SK-N-MC (cell line): ENCODE data around the gene FASTK.
"Not testable (repeated sequence)": the region's sequence is repeated elsewhere in the genome, so short reads cannot be mapped to it uniquely, and the experiment has no call there.

ENCODE experiments used
- DNase-seq: peaks from one replicate; pipeline ENCODE4 v3.0.0-alpha.2; 2011; ENCODE audit warnings: low read depth, low spot score
- H3K27ac ChIP-seq: fragments of 200-600 bp; sonication (generic); 2 replicates; pipeline ENCODE4 v1.5.1; 2016; ENCODE audit warnings: mixed run types
- H3K36me3 ChIP-seq: fragments of 200-600 bp; sonication (generic); 2 replicates; pipeline ENCODE4 v1.6.1; 2017; ENCODE audit warnings: antibody characterized with exemption, low read length, mixed read lengths; ENCODE audit not compliant: insufficient read depth
- H3K4me3 ChIP-seq: fragments of 200-600 bp; sonication (generic); 2 replicates; pipeline ENCODE4 v1.5.1; 2016
- H3K9ac ChIP-seq: fragments of 200-600 bp; sonication (generic); 2 replicates; pipeline ENCODE4 v1.8.0; 2017; ENCODE audit warnings: mixed run types, mixed read lengths; ENCODE audit not compliant: insufficient read length
- H3K9me3 ChIP-seq: fragments of 200-600 bp; sonication (generic); 2 replicates; pipeline ENCODE4 v1.6.1; 2017; ENCODE audit warnings: low read depth, mild to moderate bottlenecking, antibody characterized with exemption, low read length, moderate library complexity, mixed read lengths
- FOXP2 ChIP-seq: optimal IDR thresholded peaks from 2 replicates; pipeline ENCODE3; 2011; ENCODE audit warnings: mild to moderate bottlenecking, moderate library complexity; ENCODE audit not compliant: insufficient read depth; ENCODE audit errors: extremely low read length, control extremely low read depth
- POLR2AphosphoS5 ChIP-seq: IDR thresholded peaks from 2 replicates; pipeline ENCODE4 v1.6.1; 2012; ENCODE audit warnings: mild to moderate bottlenecking, low read depth, low read length, borderline replicate concordance

The FASTK gene

DNA sequence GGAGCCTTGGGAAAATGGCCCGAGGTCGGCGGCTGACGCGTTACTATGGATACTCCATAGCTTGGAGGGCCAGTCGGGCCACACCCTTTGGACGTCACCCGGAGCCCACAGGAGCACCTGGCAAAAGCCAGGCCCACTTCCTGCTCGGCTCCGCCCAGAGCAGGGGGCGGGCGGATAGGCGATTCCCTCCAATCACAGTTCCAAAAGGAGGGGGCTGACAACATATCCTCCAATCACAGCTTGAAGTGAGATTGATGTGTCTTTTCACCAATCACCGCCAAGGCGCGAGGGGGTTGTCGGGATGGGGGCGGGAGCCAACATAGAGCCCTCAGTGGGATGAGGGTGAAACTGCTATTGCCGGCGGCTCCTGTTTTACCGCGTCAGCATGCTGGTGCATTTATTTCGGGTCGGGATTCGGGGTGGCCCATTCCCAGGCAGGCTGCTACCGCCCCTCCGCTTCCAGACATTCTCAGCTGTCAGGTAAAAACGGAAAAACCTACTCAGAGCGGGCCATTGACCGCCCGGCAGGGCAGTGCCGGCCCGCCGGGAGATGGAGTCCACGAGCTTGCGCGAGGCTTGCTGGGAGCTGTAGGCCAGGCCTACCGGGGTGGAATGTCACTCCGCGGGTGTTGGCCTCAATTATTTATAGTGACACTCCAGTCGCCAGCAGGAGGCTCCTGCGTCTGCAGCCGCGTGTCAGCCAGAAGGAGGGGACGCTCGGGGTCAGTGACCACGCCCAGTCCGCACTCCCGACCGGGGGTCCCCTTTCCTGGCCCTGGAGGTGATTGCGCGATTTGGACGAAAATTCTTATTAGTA is 52.3 kb downstream of the FASTK start, which contains the start of gene ABCB8:
Gene ABCB8 (plus strand): TSS at position 320 of the 817 bp plus-strand sequence. CDS start 66 bp downstream, at position 386.
- Histone ChIP-seq H3K4me3 (peak within 1 kb of the TSS; percentile 90), H3K36me3 (no peaks in the 10 kb centered on the region), H3K9me3 (no peaks in the 10 kb centered on the region), H3K9ac (peak within 1 kb of the TSS; percentile 93), H3K27ac (no peak within 1 kb of the TSS; the same call in 1 of the 2 replicates)
- DNase-seq: peak; percentile 98
- TF ChIP-seq POLR2AphosphoS5: peak; percentile 85
- no peak for TF ChIP-seq FOXP2

DNA sequence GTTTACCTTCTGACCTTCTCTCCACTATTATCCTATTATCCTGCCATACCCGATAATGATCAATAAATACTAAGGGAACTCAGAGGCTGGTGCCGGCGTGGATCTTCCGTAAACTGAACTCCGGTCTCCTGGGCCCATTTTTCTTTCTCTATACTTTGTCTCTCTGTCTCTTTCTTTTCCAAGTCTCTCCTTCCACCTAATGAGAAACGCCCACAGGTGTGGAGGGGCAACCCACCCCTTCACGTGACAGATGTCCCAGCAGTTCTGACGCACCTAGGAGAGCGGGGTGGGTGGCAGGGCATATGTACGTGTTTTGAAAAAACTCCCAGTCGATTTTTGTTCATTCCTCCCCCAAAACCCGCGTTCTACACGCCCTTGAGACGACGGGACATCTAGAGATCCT is 52.9 kb downstream of the FASTK start:
- not testable (repeated sequence) for H3K9ac ChIP-seq, H3K36me3 ChIP-seq, DNase-seq, H3K9me3 ChIP-seq, H3K27ac ChIP-seq
- H3K4me3 ChIP-seq: peak overlapping the region; percentile 90

DNA sequence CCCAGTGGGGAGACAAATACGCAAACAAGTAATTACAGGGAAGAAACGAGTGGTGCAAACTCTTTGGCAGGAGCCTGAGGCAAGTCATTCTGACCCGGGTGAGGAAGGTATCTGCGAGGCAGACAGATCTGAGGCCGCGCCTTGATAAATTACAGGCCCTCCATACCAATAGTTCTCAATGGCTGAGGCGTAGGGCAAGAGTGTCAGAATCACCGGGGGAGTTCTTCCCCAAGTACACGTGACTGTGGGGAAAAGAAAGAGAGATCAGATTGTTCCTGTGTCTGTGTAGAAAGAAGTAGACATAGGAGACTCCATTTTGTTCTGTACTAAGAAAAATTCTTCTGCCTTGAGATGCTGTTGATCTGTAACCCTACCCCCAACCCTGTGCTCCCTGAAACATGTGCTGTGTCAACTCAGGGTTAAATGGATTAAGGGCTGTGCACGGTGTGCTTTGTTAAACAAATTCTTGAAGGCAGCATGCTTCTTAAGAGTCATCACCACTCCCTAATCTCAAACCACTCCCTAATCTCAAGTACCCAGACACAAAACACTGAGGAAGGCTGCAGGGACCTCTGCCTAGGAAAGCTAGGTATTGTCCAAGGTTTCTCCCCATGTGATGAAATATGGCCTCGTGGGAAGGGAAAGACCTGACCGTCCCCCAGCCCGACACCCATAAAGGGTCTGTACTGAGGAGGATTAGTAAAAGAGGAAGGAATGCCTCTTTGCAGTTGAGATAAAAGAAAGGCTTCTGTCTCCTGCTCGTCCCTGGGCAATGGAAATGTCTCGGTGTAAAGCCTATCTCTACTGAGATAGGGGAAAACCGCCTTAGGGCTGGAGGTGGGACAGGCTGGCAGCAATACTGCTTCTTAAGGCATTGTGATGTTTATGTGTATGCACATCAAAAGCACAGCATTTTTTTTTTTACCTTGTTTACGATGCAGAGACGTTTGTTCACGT is 53.6 kb downstream of the FASTK start:
- not testable (repeated sequence) for H3K9me3 ChIP-seq, DNase-seq, H3K36me3 ChIP-seq, H3K9ac ChIP-seq, H3K27ac ChIP-seq
- H3K4me3 ChIP-seq: peak overlapping the region; percentile 90
